VCaP (cell line): ENCODE results near the gene CELSR1.

Source experiments
- H3K27ac ChIP-seq: fragments of 450-650 bp; 2 replicates; pipeline ENCODE4 v1.5.1; 2017
- CTCF ChIP-seq: fragments of 450-650 bp; conservative IDR thresholded peaks from 2 replicates; pipeline ENCODE4 v1.5.1; 2017; ENCODE audit warnings: mild to moderate bottlenecking, moderate library complexity

Gene CELSR1

GRCh38 chr22:46564084-46564714, 26.8 kb upstream of the CELSR1 start:
- H3K27ac ChIP-seq: no peak overlapping the region
- TF ChIP-seq CTCF: no peak

- TF ChIP-seq CTCF: peak; percentile 77
- no peak overlapping the region; the same call in 1 of the 2 replicates for H3K27ac ChIP-seq
These were observed 26.1 kb upstream of the CELSR1 start for GRCh38 chr22:46563381-46564083.

- no peak for TF ChIP-seq CTCF
- no peak overlapping the region for H3K27ac ChIP-seq
These were observed 24.1 kb upstream of the CELSR1 start for GRCh38 chr22:46561435-46561905.

GRCh38 chr22:46560696-46561295, 23.4 kb upstream of the CELSR1 start:
- H3K27ac ChIP-seq: no peak overlapping the region
- TF ChIP-seq CTCF: no peak

GRCh38 chr22:46557736-46558480, 20.5 kb upstream of the CELSR1 start:
- no peak overlapping the region for H3K27ac ChIP-seq
- TF ChIP-seq CTCF: no peak

GRCh38 chr22:46556775-46557174, 19.4 kb upstream of the CELSR1 start:
- no peak overlapping the region for H3K27ac ChIP-seq
- no peak for TF ChIP-seq CTCF

GRCh38 chr22:46553189-46553588, 15.8 kb upstream of the CELSR1 start:
- H3K27ac ChIP-seq: no peak overlapping the region
- TF ChIP-seq CTCF: no peak
